Colonic mucosa (tissue), 4 donors: ENCODE results near the gene EFCAB11. TPM values are rescaled to one million over a fixed set of nuclear protein-coding genes. Genes with fewer than 3 reads are reported as not detected.
"Not testable (repeated sequence)": the region's sequence is repeated elsewhere in the genome, so short reads cannot be mapped to it uniquely, and the experiment has no call there.

ENCODE experiments used
- DNase-seq: peaks from one replicate; pipeline ENCODE4 v3.0.0-alpha.2; 2020
- H3K27ac ChIP-seq: fragments of 200-600 bp; one replicate; pipeline ENCODE4 v1.8.0; 2021
- H3K27me3 ChIP-seq: fragments of 200-600 bp; one replicate; pipeline ENCODE4 v1.8.0; 2021
- H3K36me3 ChIP-seq: fragments of 200-600 bp; one replicate; pipeline ENCODE4 v1.8.0; 2021
- H3K4me1 ChIP-seq: fragments of 200-600 bp; one replicate; pipeline ENCODE4 v1.8.0; 2021; ENCODE audit warnings: mild to moderate bottlenecking
- H3K4me3 ChIP-seq: fragments of 200-600 bp; one replicate; pipeline ENCODE4 v1.8.0; 2021
- H3K9ac ChIP-seq, 2 donors: one replicate each; pipeline ENCODE4 v1.7.0; 2013; ENCODE audit warnings: control low read depth in 2 of 2, low read depth in 2 of 2, low read length in 2 of 2
- H3K9me3 ChIP-seq: fragments of 200-600 bp; one replicate; pipeline ENCODE4 v1.8.0; 2021
- CTCF ChIP-seq: fragments of 200-600 bp; IDR thresholded peaks from one replicate; pipeline ENCODE4 v1.8.0; 2022; ENCODE audit warnings: antibody characterized with exemption, mild to moderate bottlenecking
- intact Hi-C: fragments of 100-400 bp; cut with DNase I; formaldehyde crosslinking; loops from one replicate; pipeline ENCODE4 v1.14.1; 2022
- total RNA-seq, 2 donors: library from RNA; stranded (reverse); fragmentation: NEBNext Ultra II Directional in 1 of 2; extraction: Animal tissue kit (Norgen Biotek cat#: 25700) in 1 of 2; gene quantifications; one replicate each; pipeline ENCODE4 v1.2.1, GENCODE V29; 2021
- donor health status: healthy.
- donor health status: DM: no; HTN: no; CAD: no.
- donor health status: DM: no; HTN: no; CAD: no.

The EFCAB11 gene
- total RNA-seq, 2 donors from 2014 or later, result 12.1 to 14.1 TPM

DNA sequence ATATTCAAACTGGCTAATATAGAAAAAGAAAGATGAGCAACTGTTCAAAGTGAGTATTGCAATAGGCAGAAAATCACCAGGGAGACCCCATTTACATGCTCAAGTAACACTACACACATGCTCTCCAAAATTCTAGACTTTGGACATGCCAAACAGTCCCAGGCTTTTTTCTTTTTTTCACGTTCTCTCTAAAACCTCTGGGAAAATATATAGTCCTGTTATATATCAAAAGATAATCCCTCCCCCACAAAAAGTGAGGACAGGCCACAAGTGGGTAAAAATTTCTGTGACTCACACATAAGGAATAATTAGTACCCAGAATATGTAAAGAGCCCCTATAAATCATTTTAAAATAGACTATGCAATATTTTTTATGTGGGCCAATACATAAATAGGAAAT is 55.2 kb downstream of the EFCAB11 start:
- H3K4me3 ChIP-seq, result no peak overlapping the region
- intact Hi-C loops, result no loop called here
- H3K27ac ChIP-seq, result no peak overlapping the region
- H3K36me3 ChIP-seq, result no peaks in the 10 kb centered on the region
- DNase-seq, result no peak
- no peaks in the 10 kb centered on the region for H3K4me1 ChIP-seq
- no peaks in the 10 kb centered on the region for H3K9me3 ChIP-seq
- H3K27me3 ChIP-seq, result no peaks in the 10 kb centered on the region
- no peak for TF ChIP-seq CTCF
- no peak overlapping the region for H3K9ac ChIP-seq

DNA sequence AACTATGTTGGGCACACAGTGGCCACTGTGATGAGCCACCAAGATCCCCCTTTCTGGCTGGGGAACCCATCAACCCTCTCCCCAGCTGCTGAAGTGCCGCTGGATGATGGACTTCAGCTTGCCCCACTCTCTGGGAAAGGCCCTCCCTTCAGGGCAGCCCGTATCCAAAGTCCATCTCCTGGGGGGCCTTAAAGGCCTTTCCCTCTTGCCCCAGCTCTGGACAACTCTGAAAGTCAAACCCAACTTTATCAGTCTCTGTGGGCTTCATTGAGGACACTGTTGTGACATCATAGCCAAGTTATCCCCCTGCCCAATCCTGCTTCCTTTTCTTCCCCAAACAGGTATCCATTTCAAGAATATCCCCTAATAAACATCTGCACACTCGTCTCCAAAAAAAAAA is 61.1 kb downstream of the EFCAB11 start:
- DNase-seq, intact Hi-C loops, H3K27me3 ChIP-seq: not testable (repeated sequence)

GRCh38 chr14:89892953-89893352 is 61.6 kb downstream of the EFCAB11 start:
- no peak for TF ChIP-seq CTCF
- H3K9ac ChIP-seq, result no peak overlapping the region
- H3K9me3 ChIP-seq, result no peaks in the 10 kb centered on the region
- intact Hi-C loops, result no loop called here
- no peak for DNase-seq
- no peak overlapping the region for H3K4me3 ChIP-seq
- no peak overlapping the region for H3K27ac ChIP-seq
- no peaks in the 10 kb centered on the region for H3K4me1 ChIP-seq
- H3K36me3 ChIP-seq, result no peaks in the 10 kb centered on the region
- H3K27me3 ChIP-seq, result no peaks in the 10 kb centered on the region

More for the DNA sequence above, 61.1 kb downstream of the EFCAB11 start:
- H3K9me3 ChIP-seq, H3K4me1 ChIP-seq, H3K27ac ChIP-seq, H3K9ac ChIP-seq, H3K4me3 ChIP-seq, H3K36me3 ChIP-seq: not testable (repeated sequence)

DNA sequence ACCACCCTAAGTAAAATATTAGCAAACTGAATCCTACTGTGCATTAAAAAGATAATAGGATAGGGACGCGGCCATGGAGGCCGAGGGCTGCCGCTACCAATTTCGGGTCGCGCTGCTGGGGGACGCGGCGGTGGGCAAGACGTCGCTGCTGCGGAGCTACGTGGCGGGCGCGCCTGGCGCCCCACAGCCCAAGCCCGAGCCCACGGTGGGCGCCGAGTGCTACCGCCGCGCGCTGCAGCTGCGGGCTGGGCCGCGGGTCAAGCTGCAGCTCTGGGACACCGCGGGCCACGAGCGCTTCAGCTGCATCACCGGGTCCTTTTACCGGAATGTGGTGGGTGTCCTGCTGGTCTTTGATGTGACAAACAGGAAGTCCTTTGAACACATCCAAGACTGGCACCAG is 62.8 kb downstream of the EFCAB11 start:
- H3K9ac ChIP-seq, intact Hi-C loops, H3K27me3 ChIP-seq, H3K9me3 ChIP-seq, DNase-seq, H3K36me3 ChIP-seq, H3K27ac ChIP-seq, H3K4me1 ChIP-seq, H3K4me3 ChIP-seq: not testable (repeated sequence)

- Histone ChIP-seq H3K27me3 (no peaks in the 10 kb centered on the region), H3K9ac (no peak overlapping the region), H3K36me3 (no peaks in the 10 kb centered on the region), H3K27ac (no peak overlapping the region), H3K9me3 (no peaks in the 10 kb centered on the region), H3K4me1 (no peaks in the 10 kb centered on the region), H3K4me3 (no peak overlapping the region)
- DNase-seq, result no peak
- intact Hi-C loops, result no loop called here
- TF ChIP-seq CTCF, result no peak
Measured at GRCh38 chr14:89891055-89891454, 63.5 kb downstream of the EFCAB11 start.

DNA sequence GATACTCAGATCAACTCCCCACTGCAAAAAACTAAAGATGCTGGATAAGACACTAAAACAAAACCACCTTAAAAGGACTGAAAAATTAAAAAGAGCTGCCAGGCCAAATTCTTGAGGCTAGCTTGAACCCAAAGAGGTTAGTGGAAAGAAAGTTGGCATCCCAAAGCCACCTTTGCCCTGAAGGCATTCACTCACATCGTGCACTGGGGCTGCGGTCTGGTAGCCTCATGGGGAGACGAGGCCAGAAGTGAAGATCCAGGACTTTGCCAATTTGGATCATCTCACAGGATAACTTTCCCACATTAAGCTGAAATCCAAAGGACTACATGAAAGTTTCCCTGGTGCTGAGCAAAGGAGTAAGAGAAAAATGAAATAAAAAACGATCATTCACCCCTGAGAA is 63.9 kb downstream of the EFCAB11 start:
- intact Hi-C loops, result no loop called here
- no peaks in the 10 kb centered on the region for H3K4me1 ChIP-seq
- no peak for TF ChIP-seq CTCF
- H3K9ac ChIP-seq, result no peak overlapping the region
- H3K4me3 ChIP-seq, result no peak overlapping the region
- H3K27me3 ChIP-seq, result no peaks in the 10 kb centered on the region
- H3K36me3 ChIP-seq, result no peaks in the 10 kb centered on the region
- DNase-seq, result no peak
- no peak overlapping the region for H3K27ac ChIP-seq
- H3K9me3 ChIP-seq, result no peaks in the 10 kb centered on the region

GRCh38 chr14:89889626-89890025 is 64.9 kb downstream of the EFCAB11 start:
- no peak overlapping the region for H3K9ac ChIP-seq
- no peaks in the 10 kb centered on the region for H3K4me1 ChIP-seq
- no peak overlapping the region for H3K27ac ChIP-seq
- no peak for TF ChIP-seq CTCF
- no peak overlapping the region for H3K4me3 ChIP-seq
- no peaks in the 10 kb centered on the region for H3K9me3 ChIP-seq
- intact Hi-C loops, result no loop called here
- H3K27me3 ChIP-seq, result no peaks in the 10 kb centered on the region
- no peak for DNase-seq
- H3K36me3 ChIP-seq, result no peaks in the 10 kb centered on the region
